K562 (cell line): ENCODE results near the gene ANKZF1. TPM values are rescaled to one million over a fixed set of nuclear protein-coding genes. Genes with fewer than 3 reads are reported as not detected.

Experiments
- BRD4 ChIP-seq: fragments of 200-600 bp; sonication (generic); IDR thresholded peaks from 2 replicates; pipeline ENCODE4 v1.6.1; 2017; ENCODE audit warnings: inconsistent platforms
- E2F6 ChIP-seq, 2 experiments: IDR thresholded peaks; 2 replicates each; pipeline ENCODE4 v1.6.1; 2011; ENCODE audit warnings: borderline replicate concordance in 1 of 2, control low read depth in 1 of 2, low read depth in 1 of 2, low read length in 1 of 2, mild to moderate bottlenecking in 1 of 2, mixed read lengths in 1 of 2, moderate library complexity in 1 of 2; ENCODE audit not compliant: insufficient read depth in 1 of 2, insufficient read length in 1 of 2, poor library complexity in 1 of 2, severe bottlenecking in 1 of 2; ENCODE audit errors: extremely low read depth in 1 of 2
- EP300 ChIP-seq: IDR thresholded peaks from 2 replicates; pipeline ENCODE4 v1.6.1; 2012; ENCODE audit warnings: low read length, improper control_type of control experiment
- ETV5 ChIP-seq: sonication (generic); formaldehyde crosslinking; IDR thresholded peaks from 2 replicates; pipeline ENCODE4 v1.4.0; 2020; ENCODE audit warnings: low read depth, mild to moderate bottlenecking, missing genetic modification reagents
- FOXA3 ChIP-seq, 2 experiments: fragments of 450-650 bp in 1 of 2; sonication (generic) in 1 of 2; formaldehyde crosslinking; IDR thresholded peaks in 1 of 2; conservative IDR thresholded peaks in 1 of 2; 2 replicates each; pipeline versions ENCODE4 v1.4.0 to v1.8.0; 2020 to 2022; ENCODE audit warnings: mild to moderate bottlenecking in 2 of 2, missing genetic modification reagents in 1 of 2
- MITF ChIP-seq: IDR thresholded peaks from 2 replicates; pipeline ENCODE4 v1.6.1; 2014; ENCODE audit warnings: antibody characterized with exemption
- MLX ChIP-seq, 2 experiments: fragments of 450-650 bp in 1 of 2; sonication (generic) in 1 of 2; formaldehyde crosslinking; conservative IDR thresholded peaks; 2 replicates each; pipeline versions ENCODE4 v1.4.0 to v1.8.1; 2020 to 2022; ENCODE audit warnings: mild to moderate bottlenecking in 1 of 2, missing genetic modification reagents in 1 of 2
- MTA3 ChIP-seq: fragments of 450-650 bp; formaldehyde crosslinking; IDR thresholded peaks from 2 replicates; pipeline ENCODE4 v1.6.1; 2017; ENCODE audit warnings: mild to moderate bottlenecking, borderline replicate concordance
- NELFE ChIP-seq: IDR thresholded peaks from 2 replicates; pipeline ENCODE4 v1.6.1; 2011; ENCODE audit warnings: mild to moderate bottlenecking; ENCODE audit not compliant: insufficient read depth, insufficient read length
- NFE2L1 ChIP-seq: fragments of 450-650 bp; IDR thresholded peaks from 2 replicates; pipeline ENCODE4 v1.6.1; 2016; ENCODE audit warnings: missing genetic modification characterization, low read depth, mild to moderate bottlenecking, missing compliant biosample characterization, moderate library complexity, borderline replicate concordance
- OTX1 ChIP-seq: fragments of 450-650 bp; formaldehyde crosslinking; IDR thresholded peaks from 2 replicates; pipeline ENCODE4 v1.4.0; 2022; ENCODE audit warnings: mild to moderate bottlenecking
- POLR2A ChIP-seq: fragments of 450-650 bp; conservative IDR thresholded peaks from 2 replicates; pipeline ENCODE4 v1.6.1; 2016
- POLR2G ChIP-seq: fragments of 200-400 bp; formaldehyde crosslinking; IDR thresholded peaks from 2 replicates; pipeline ENCODE4 v1.6.1; 2017; ENCODE audit warnings: low read depth, mild to moderate bottlenecking, antibody characterized with exemption, low read length, moderate library complexity
- RNF219 ChIP-seq: fragments of 250-450 bp; sonication (Bioruptor Pico); IDR thresholded peaks from 2 replicates; pipeline ENCODE4 v1.5.0; 2022; ENCODE audit warnings: mild to moderate bottlenecking
- SAFB2 ChIP-seq: fragments of 200-400 bp; formaldehyde crosslinking; IDR thresholded peaks from 2 replicates; pipeline ENCODE4 v1.6.1; 2018; ENCODE audit warnings: borderline replicate concordance, low read length, low read depth, moderate library complexity; ENCODE audit not compliant: severe bottlenecking
- SMAD1 ChIP-seq: fragments of 150-350 bp; IDR thresholded peaks from 2 replicates; pipeline ENCODE4 v1.6.1; 2014; ENCODE audit warnings: low read length, low read depth; ENCODE audit not compliant: partially characterized antibody
- TCF15 ChIP-seq: fragments of 250-450 bp; sonication (Bioruptor Pico); IDR thresholded peaks from 2 replicates; pipeline ENCODE4 v1.8.0; 2022; ENCODE audit warnings: moderate library complexity, mild to moderate bottlenecking, inconsistent platforms
- TEAD1 ChIP-seq, 2 experiments: fragments of 450-650 bp in 1 of 2; sonication (generic) in 1 of 2; formaldehyde crosslinking; IDR thresholded peaks; 2 replicates each; pipeline versions ENCODE4 v1.4.0 to v1.8.0; 2020 to 2022; ENCODE audit warnings: mild to moderate bottlenecking in 2 of 2, missing genetic modification reagents in 1 of 2
- XRCC3 ChIP-seq: fragments of 450-650 bp; IDR thresholded peaks from 2 replicates; pipeline ENCODE4 v1.6.1; 2017; ENCODE audit warnings: mild to moderate bottlenecking, moderate library complexity
- ZNF274 ChIP-seq: IDR thresholded peaks from 2 replicates; pipeline ENCODE4 v1.6.1; 2011; ENCODE audit warnings: low read depth, mild to moderate bottlenecking, low read length, moderate library complexity, borderline replicate concordance
- ZNF436 ChIP-seq: fragments of 250-450, 450-650 bp; sonication (Bioruptor Pico); formaldehyde crosslinking; IDR thresholded peaks from 2 replicates; pipeline ENCODE4 v1.7.0; 2020; ENCODE audit warnings: mild to moderate bottlenecking
- ZNF586 ChIP-seq: fragments of 450-650 bp; formaldehyde crosslinking; conservative IDR thresholded peaks from 2 replicates; pipeline ENCODE4 v1.4.0; 2020; ENCODE audit warnings: mild to moderate bottlenecking, moderate library complexity
- polyA plus RNA-seq, 8 experiments: library from polyadenylated mRNA; depleted of rRNA in 4 of 8; stranded (reverse) in 5 of 8; unstranded in 3 of 8; fragments of >200 nt; fragmentation: Nextera tagmentation in 2 of 8; fragmentation: Illumina TruSeq in 1 of 8; extraction: Ambion mirVana in 2 of 8; extraction: Trizol in 1 of 8; gene quantifications; 2 replicates each; pipeline versions ENCODE4 v1.2.1 to v1.2.3, GENCODE V29; 2011 to 2014; ENCODE audit warnings: inconsistent platforms in 1 of 8, missing spikeins in 1 of 8
- total RNA-seq, 7 experiments: library from RNA; depleted of rRNA in 6 of 7; stranded (reverse); fragments of >200 nt in 6 of 7; fragmentation: Illumina TruSeq in 2 of 7; extraction: Trizol in 2 of 7; gene quantifications; 2 replicates each; pipeline versions ENCODE4 v1.2.1 to v1.2.3, GENCODE V29; 2011 to 2021; ENCODE audit warnings: low replicate concordance in 1 of 7

Gene ANKZF1
- total and polyA plus RNA-seq, 9 of the 15 experiments (the other 6 are each of a cell fraction or from before 2014, with no cell fraction given) = 3.1 to 60.6 (median 31.0) TPM

GRCh38 chr2:219229305-219230058 lies at the start of gene ANKZF1, which contains the start of gene ATG9A (continued):
- TF ChIP-seq ZNF586 (no peak), E2F6 (IDR thresholded peaks at IDR 0.05; ENCODE audit: borderline replicate concordance in 1 of 2, extremely low read depth in 1 of 2, insufficient read depth in 1 of 2, insufficient read length in 1 of 2, low read depth in 1 of 2, low read length in 1 of 2, poor library complexity in 1 of 2, severe bottlenecking in 1 of 2) (peak; percentile 12 to 45), MTA3 (peak; percentile 98), BRD4 (no peak), TCF15 (no peak), POLR2G (peak; percentile 92), POLR2A (peak; percentile 86), MLX (CRISPR knock-in tag; conservative IDR thresholded peaks at IDR 0.05) (no peak), ZNF436 (CRISPR knock-in tag) (no peak), MITF (no peak), SAFB2 (no peak), OTX1 (CRISPR knock-in tag) (no peak), NELFE (no peak), FOXA3 (CRISPR knock-in tag; conservative IDR thresholded peaks at IDR 0.05 in 1 of 2, IDR thresholded peaks at IDR 0.05 in 1 of 2) (no peak), RNF219 (no peak), ETV5 (CRISPR knock-in tag) (no peak), TEAD1 (CRISPR knock-in tag; IDR thresholded peaks at IDR 0.05) (peak in 1 of 2 experiments; percentile 71; a peak in 1 of 4 replicates), ZNF274 (no peak), NFE2L1 (tag) (no peak), SMAD1 (no peak), EP300 (peak; percentile 4; the same call in 1 of the 2 replicates), XRCC3 (no peak)
